ENCODE measurements around the gene SLC2A1. TPM values are rescaled to one million over a fixed set of nuclear protein-coding genes. Genes with fewer than 3 reads are reported as not detected.

Gene SLC2A1
- polyA plus RNA-seq, 4 donors, result 36.1 to 55.3 (median 40.9) TPM

DNA sequence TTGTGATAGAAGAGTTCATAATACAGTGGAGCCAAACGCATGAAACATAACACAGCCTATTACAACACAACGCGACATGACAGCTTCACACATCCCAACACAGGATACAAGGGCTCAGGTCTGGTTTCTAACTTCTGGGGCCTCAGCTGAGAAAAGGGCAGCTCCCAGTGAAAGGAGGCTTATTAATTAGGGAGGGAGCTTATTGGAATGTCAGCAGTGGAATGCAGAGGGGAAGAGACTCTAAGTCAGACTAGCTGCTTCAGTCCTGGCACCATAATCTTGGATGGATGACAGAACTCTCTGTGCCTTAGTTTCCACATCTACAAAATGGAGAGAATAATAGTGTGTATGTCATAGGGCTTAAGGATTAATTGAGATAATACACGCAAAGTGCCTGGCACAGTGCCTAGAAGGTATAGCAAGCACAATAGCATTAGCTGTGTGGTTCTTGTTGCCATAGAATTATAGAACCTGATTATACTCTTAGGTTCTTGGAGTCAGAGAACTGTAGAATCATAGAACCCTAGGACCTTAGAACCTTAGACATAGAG, 22.7 kb upstream of the SLC2A1 start:
- DNase-seq (ENCODE audit: low read depth in 4 of 4, low spot score in 3 of 4), result no peak

DNA sequence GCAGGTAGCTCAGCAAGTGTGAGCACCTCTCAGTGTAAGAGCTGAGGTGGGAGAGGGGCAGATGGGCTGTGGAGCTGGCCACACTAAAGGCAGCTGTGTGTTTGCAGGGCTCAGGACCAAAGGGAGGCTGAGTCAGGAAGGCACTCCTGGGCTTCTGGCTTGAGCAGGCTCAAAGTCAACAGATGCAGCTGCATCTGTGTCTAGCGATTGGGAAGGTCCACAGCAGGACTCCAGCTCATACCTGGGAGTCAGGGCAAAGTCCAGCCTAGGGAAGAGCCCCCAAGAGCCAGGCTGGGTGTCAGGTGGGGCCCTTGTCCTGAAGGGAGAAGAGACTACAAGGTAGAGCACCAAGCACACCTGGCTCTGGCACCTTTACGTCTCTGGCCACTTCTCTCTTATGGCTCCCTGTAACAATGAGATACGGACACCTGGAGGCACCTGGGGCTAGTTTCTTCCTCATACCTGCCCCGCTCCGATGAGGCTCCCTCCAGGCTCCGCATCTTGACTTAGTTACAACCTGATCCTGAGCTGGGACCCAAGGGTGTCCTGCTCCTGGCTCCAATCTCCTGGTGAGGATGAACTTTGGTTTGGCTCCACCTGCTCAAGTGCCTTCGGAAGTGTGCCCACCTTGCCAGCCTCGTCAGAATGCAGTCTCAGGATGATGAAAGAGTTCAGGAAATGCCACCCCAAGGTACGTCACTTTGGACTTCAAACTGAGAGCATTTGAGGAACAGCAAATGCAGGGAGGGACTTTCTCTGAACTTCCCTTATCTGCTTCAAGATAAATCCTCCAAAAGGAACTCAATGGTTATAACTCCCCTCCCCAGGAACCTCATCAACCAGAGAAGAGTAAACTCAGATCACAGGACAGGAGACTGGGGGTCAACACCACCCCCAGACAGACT, 21.5 kb upstream of the SLC2A1 start:
- no peak for DNase-seq (ENCODE audit: low read depth in 4 of 4, low spot score in 3 of 4)

DNA sequence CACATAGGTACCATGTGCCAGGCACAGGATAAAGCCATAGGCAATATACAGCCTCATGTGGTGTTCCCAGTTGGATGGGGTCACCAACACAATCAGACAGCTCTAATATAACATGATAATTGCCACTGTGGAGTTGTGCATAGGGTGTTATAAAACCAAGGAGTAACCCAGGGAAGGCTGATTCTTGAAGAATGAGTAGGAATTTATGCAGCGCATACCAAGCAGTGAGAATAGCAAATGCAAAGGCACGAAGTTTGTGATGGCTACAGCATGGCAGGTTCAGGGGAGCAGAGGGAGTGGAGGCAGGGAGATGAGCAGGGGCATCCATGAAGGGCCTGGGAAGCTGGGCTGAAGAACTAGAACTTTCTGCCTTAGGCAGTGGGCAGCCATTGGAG, 20.4 kb upstream of the SLC2A1 start:
- DNase-seq (ENCODE audit: low read depth in 4 of 4, low spot score in 3 of 4), result no peak

DNA sequence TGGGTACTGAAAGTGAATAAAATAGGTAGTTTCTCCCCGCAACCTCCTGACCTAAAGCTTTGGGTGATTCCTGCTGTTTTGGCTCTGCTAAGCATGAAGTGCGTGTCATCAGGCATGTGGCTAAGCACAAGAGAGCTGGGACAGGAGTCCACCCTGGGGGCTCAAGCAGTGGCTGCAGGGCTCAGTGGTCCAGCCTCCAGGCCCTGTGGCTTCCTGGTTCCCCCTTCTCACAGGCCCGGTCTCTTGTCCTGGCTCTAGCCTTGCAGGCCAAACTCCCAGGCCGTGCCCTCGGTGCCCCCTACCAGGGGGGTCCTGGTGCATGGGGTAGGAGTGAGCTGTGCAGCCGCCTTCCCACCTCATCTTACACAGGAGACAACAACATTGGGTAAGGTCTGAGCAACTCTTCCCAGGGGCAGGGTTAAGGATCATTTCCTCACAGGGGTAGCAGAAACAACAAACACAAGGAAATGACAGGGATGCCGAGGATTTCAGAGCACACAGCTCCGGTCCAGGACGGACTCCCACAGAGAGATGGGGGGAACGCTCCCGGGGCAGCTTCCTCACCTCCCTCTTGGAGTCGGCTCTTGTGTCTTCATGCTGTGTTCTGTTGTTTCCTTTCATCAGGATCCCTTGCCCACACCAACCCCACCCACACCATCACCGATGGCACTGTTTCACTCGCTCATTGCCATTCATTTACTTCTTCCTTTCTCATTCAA, 19.8 kb upstream of the SLC2A1 start:
- DNase-seq (ENCODE audit: low read depth in 4 of 4, low spot score in 3 of 4), result no peak

DNA sequence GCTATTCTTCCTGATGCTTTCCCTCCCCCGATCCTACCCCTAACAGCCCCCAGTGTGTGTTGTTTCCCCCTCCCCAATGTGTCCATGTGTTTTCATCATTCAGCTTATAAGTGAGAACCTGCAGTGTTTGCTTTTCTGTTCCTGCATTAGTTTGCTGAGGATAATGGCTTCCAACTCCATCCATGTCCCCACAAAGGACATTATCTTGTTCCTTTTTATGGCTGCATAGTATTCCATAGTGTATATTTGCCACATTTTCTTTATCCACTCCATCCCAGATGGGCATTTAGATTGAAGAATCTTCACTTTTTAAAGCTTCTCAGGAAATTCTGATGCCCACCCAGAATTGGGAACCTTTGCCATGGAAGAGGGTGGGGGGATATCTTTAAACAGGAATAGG, 19.0 kb upstream of the SLC2A1 start:
- no peak for DNase-seq (ENCODE audit: low read depth in 4 of 4, low spot score in 3 of 4)

DNA sequence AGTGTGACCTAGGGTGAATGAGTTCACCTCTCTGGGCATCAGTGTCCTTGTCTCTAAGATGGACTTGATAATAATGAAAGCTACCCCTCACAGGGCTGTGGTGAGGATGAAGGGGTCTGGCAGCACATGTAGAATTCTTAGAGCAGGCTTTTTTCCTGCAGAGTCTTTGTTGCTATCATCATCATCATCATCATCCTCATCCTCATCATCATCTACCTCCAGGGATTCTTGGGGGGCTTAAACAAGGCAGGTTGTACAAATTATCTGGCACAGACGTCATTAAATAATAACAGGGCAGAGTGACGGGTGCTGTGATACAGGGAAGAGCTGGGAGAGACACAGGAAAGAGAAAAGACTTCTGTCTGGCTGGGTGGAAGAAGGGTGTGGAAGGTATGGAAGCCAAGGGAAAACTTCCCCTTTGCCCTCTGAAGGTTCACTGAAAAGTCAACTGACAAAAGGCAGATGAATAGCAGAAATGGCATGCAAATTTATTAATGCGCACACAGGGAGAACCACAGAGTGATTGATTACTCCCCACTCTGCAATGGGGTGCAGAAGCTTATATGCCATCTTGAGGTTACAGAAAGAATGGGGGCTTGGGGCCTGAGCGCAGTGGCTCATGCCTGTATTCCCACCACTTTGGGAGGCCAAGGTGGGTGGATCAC, 17.0 kb upstream of the SLC2A1 start:
- DNase-seq (ENCODE audit: low read depth in 4 of 4, low spot score in 3 of 4), result no peak

DNA sequence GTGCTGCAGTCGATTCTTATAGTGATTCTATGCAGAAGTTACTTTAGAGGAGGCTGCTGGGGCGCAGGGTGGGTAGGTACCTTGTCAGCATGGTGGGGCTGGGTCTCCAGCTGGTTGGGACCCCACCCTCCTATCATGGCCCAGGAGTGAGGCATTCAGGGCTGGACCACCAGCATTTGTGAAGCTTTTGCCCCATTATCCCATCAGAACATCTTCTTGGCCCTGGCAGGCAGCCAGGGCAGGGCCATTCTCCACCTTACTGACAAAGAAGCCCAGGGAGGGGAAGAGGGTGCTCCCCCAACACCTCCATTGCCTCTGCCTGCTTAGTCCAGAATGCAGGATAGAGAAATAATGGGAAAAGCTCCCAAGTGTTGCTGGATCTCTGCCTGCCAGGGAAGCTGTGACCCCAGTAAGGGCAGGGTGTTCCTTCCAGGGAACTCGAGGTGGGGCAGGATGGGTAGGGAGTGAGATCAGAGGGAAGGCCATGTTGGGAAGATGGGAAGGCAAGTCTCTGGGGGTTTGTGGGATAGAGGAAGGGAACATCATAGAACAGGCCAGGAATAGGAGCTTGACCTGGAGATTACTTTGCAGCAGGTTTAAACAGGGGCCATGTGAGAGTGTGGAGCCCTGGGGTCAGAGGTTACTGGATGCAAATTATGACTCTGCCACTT, 16.2 kb upstream of the SLC2A1 start:
- no peak for DNase-seq (ENCODE audit: low read depth in 4 of 4, low spot score in 3 of 4)

DNA sequence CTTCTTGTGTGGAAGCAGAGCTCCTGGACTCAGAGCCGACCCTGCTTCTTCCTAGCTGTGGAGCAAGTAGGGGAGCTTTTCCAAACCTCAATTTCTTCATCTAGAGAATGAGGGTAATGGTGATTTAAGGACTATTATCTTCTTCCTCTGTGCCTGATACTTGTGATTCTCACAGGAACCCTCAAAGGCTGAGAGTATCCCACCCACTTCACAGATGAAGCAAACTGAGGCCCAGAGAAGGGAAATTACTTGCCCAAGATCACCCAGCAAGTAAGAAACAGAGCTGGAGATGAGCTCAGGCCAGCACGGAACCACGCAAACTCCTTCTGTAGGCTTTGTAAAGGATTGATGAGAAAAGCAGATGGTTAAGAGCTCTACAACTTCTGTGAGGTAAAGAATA, 15.1 kb upstream of the SLC2A1 start:
- no peak for DNase-seq (ENCODE audit: low read depth in 4 of 4, low spot score in 3 of 4)

DNA sequence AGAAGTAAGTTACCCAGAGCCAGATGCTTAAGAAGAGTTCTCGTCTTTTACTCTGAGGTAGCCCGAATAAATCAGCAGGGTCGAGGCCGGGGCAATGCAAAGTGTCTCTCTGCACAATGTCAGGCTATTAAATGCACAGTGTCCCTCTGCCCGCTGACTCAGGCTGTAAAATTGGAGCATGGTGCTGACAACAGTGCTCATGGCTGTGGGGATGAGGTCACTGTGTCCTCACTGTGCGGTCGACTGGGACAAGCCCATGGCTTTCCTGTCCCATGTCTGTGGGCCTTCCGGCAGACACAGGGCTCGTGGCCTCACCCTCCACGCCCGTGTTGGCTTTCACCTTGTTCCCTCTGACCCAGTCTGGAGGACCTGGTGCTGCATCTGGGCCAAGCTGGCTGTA, 14.6 kb upstream of the SLC2A1 start:
- DNase-seq (ENCODE audit: low read depth in 4 of 4, low spot score in 3 of 4), result no peak

DNA sequence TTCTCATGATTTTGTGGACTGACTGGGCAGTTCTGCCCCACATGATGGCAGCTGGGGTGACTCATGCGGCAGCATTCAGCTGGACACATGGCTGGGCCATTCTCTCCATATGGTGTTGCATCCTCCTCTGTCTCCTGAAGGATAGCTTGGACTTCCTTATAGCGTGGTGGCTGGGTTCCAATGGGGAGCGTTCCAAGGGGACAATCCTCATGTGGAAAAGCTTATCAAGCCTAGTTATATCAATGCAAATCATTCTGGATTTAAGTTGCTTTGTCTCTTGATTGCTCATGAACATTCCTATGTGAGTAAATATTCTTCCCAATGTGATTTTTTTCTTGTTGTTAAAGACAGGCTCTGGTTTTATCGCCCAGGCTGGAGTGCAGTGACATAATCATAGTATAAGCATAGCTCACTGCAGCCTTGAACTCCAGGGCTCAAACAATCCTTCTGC, 13.2 kb upstream of the SLC2A1 start:
- no peak for DNase-seq (ENCODE audit: low read depth in 4 of 4, low spot score in 3 of 4)

DNA sequence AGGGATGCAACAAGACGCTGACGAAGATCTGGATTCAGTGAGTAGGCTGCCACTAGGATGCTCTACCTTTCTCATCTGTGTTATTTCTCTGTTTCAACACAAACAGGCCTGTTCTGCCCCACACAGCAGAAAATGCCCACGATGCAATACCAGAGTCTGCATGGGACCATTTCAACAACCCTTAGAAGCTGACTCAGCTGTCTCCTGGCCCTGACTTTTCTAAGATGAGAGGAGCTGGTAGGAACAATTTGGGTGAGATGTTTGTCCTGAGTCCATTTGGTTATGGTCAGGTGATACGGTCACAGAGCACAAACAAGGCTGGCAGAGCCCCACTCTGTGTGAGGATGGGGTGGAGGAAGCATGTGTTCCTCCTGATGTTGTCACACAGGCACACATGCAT, 11.5 kb upstream of the SLC2A1 start:
- DNase-seq (ENCODE audit: low read depth in 4 of 4, low spot score in 3 of 4), result no peak

DNA sequence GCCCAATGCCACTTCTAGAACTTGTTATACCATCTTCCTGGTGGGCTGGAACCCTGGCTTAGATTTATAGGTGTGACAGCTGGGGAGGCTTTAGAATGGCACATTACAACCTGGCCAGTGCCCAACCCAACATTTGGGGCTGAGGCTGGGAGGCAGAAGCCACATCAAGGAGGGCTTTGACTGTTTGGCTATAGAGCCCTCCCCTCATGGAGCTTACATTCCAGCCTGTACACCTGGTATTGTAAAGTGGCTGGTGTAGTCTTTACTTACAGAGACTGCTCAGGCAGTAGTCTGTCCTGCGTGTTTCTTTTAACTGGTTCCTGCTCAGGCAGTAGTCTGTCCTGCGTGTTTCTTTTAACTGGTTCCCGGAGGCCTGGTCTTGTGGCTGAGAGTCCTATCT, 10.0 kb upstream of the SLC2A1 start:
- no peak for DNase-seq (ENCODE audit: low read depth in 4 of 4, low spot score in 3 of 4)

DNA sequence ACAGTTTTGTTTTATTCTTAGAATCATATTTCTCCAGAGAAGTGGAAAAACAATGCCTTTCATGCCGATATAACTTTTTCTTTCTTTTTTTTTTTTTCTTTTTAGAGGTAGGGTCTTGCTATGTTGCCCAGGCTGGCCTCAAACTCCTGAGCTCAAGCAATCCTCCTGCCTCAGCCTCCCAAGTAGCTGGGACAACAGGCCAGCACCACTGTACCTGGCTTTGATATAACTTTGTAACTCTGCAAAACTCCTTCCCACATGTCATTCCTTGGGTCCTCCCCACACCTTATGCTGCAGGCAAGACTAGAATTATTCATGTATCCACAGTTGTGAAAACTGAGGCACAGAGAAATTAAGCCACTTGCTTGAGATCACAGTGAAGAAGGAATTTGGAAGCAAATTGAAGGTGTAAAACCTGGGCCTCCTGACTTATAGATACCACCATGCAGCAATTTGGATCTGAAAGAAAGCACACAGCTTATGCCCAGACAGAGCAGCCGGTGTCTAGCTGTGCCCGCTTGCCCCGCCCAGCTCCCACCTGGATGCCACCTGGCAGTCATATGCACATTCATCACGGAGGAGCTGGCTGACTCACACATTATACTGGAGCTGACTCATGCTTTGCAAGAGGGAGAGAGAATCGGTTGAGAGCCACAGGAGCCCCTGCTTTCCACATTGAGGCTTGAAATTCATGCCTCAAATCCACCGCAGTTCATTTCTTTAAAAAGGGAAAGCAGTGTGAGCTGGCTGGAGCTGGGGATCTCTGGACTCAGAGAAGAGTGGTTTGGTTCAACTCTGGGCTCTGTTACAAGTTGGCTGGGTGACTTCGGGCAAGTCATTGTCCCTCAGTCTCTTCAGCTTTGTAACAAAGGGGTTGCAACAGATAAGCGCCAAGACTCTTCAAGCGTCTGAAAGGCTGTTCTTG, 8.3 kb upstream of the SLC2A1 start:
- no peak for DNase-seq (ENCODE audit: low read depth in 4 of 4, low spot score in 3 of 4)

DNA sequence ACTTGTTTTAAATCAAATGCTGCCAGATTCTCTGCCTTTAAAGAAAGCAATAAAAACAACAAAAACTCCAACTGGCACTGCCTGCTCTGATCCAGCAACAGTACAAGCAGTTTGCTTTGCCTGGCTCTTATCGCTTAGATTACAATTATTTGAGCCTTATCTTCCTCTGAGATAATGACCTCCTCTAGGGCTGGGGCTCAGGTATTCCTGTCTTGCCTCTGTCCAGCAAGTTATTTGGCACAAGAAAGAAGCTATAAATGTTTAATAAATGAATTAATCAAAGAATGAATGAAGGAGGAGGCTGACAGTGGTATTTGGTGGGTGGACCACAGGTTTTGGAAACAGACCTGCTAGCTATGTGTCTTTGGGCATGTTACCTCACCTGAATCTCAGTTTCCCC, 6.7 kb upstream of the SLC2A1 start:
- DNase-seq (ENCODE audit: low read depth in 4 of 4, low spot score in 3 of 4), result no peak

DNA sequence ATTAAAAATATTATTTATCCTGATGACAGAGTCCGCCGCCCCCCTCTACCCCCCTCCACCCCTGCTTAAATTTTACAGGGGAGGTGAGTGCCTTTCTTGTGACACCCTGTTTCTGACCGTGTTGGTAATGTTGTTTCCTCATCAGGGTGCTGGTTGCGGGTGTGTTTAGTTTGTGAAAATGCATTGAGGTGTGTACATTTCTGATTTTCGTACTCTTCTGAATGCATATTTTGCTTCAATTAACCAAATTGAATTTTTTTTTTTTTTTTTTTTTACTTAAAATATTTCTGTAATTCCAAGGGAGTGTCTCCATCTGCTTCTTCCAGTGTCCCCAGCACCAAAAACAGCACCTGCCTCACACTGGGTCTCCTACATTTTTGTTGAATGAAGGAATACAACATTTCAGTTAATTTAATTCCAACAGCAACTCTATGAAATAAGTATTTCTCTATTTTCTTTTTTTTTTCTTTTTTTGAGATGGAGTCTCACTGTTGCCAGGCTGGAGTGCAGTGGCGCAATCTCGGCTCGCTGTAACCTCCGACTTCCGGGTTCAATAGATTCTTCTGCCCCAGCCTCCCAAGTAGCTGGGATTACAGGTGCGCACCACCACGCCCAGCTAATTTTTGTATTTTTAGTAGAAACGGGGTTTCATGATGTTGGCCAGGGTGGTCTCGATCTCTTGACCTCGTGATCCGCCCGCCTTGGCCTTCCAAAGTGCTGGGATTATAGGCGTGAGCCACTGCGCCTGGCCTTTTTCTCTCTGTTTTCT, 5.6 kb upstream of the SLC2A1 start:
- no peak for DNase-seq (ENCODE audit: low read depth in 4 of 4, low spot score in 3 of 4)

DNA sequence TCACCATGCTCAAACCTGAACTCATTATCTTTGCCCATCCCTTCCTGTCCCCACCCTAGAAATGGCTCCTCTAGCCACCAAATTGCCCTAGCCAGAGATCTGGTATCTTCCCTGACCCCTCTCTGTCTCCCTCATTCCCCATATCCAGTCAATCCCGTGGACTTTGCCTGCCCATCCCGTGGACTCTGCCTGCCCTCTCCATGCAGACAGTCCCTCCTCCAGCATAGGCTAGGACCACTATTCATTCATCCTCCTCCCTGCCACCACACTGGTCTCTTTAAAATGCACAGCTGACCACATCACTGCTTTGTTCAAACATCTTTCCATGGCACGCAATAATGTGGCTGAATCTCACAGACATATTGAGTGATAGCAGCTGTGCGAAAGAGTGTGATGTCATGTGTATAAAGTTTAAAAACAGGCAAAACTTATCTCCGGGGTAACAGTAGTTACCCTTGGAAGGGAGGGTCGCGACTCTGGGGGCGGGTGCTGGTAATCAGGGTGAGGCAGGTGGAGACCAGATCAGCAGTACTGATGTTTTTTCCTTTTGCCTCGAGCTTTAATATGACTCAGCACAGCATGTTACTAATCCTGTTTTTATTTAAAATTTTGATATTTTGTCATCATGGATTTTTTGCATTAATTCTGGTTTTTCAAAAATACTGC, 4.8 kb upstream of the SLC2A1 start:
- no peak for DNase-seq (ENCODE audit: low read depth in 4 of 4, low spot score in 3 of 4)

DNA sequence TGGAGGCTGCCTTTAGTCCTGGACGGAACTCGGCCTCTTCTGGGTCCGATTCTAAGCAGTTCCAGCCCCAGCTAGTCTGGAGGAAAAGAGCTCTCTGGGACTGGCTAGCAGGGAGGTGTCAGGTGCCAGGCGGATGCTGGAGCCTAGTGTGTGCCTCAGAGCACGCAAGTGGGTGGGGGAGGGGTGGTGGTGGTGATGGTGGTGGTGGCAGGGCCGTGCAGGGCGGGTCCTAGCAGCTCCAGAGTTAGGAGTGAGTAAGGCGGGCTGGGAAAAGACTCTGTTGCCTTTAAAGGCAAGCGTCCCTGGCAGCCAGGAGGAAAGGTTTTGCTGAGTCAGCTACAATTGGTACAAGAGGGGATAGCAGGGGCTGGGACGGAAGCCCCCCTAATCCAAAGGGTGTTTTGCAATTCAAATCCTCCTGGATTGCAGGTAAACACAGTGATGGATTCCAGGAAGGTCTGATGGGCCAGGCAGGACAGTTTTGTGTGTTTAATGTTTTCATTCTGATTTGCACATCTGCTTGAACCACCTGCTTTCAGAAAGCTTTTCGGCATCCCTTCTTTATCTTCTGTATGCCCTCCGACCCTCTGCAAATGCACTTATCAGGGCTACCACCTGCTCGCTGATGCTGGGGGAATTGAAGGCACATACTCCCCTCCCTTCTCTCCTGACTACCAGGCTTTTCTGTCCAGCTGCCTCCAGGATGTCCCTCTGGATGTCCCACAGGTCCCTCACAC, 4.1 kb upstream of the SLC2A1 start:
- peak in 1 of 4 donors; percentile 31 for DNase-seq (ENCODE audit: low read depth in 4 of 4, low spot score in 3 of 4)

Measured in right renal pelvis (tissue), 4 donors.